M059J (cell line): ENCODE results near the gene GUK1. TPM values are rescaled to one million over a fixed set of nuclear protein-coding genes. Genes with fewer than 3 reads are reported as not detected.

Experiments used
- total RNA-seq: library from RNA; depleted of rRNA; stranded (reverse); fragments of >200 nt; shearing (Covaris generic); gene quantifications from 2 replicates; pipeline ENCODE4 v1.2.3, GENCODE V29; 2014; rRNA removed

Gene GUK1
- total RNA-seq, 1 experiment from 2014 or later, result 347 TPM

Other genes starting within 250 kb of the GUK1 start
- 0.10 and 0.37 TPM in 2 replicates for gene WNT9A, start 192.3 kb upstream of the GUK1 start, total RNA-seq
- gene WNT3A, start 133.3 kb upstream of the GUK1 start, total RNA-seq, result not detected in 2 replicates
- 205 and 280 TPM in 2 replicates for gene ARF1, start 57.6 kb upstream of the GUK1 start, total RNA-seq
- gene C1orf35, start 37.0 kb upstream of the GUK1 start, total RNA-seq, result 9.3 and 19.0 TPM in 2 replicates
- 83.3 and 99.3 TPM in 2 replicates for gene MRPL55, start 31.0 kb upstream of the GUK1 start, total RNA-seq
- 0.12 and 0.17 TPM in 2 replicates for gene GJC2, start 9.7 kb downstream of the GUK1 start, total RNA-seq
- 0.47 and 1.5 TPM in 2 replicates for gene IBA57, start 25.5 kb downstream of the GUK1 start, total RNA-seq
- 0.42 and 1.9 TPM in 2 replicates for gene OBSCN, start 67.8 kb downstream of the GUK1 start, total RNA-seq